H1 (cell line): ENCODE results near the gene MEDAG. TPM values are rescaled to one million over a fixed set of nuclear protein-coding genes. Genes with fewer than 3 reads are reported as not detected.

Source experiments
- CTCF ChIA-PET: fragments of 300-600 bp; sonication (Branson Sonifier 250); formaldehyde crosslinking; loops from one replicate; lab custom pipeline; 2021; ENCODE audit not compliant: partially characterized antibody; lab: Charles Lee
- POLR2A ChIA-PET: fragments of 300-600 bp; sonication (Branson Sonifier 250); formaldehyde crosslinking; loops from one replicate; lab custom pipeline; 2021; ENCODE audit warnings: inconsistent platforms; ENCODE audit not compliant: partially characterized antibody; lab: Charles Lee
- DNase-seq, 2 experiments: peaks; one replicate each; pipeline versions ENCODE4 v3.0.0 to v3.0.0-alpha.2; 2010 to 2022; ENCODE audit warnings: low spot score in 2 of 2, low read depth in 1 of 2, mixed read lengths in 1 of 2
- FAIRE-seq: peaks from 2 replicates; lab custom pipeline; 2011; peaks lifted over from hg19 to GRCh38; lab: Jason Lieb, UNC
- H2AFZ ChIP-seq: 2 replicates; pipeline ENCODE4 v1.8.1; 2012; ENCODE audit warnings: low read length, inconsistent platforms
- H2AK5ac ChIP-seq: 2 replicates; pipeline ENCODE4 v1.6.1; 2013; ENCODE audit warnings: low read depth, low read length
- H2BK120ac ChIP-seq: replicated peaks from 2 replicates; pipeline ENCODE3; 2013; ENCODE audit warnings: low read depth, low read length, inconsistent platforms
- H2BK12ac ChIP-seq: 2 replicates; pipeline ENCODE4 v1.6.1; 2013; ENCODE audit warnings: low read depth, low read length
- H2BK15ac ChIP-seq: 2 replicates; pipeline ENCODE4 v1.6.1; 2013; ENCODE audit warnings: low read length
- H2BK20ac ChIP-seq: 2 replicates; pipeline ENCODE4 v1.6.1; 2013; ENCODE audit warnings: low read length
- H2BK5ac ChIP-seq: 2 replicates; pipeline ENCODE4 v1.6.1; 2013; ENCODE audit warnings: low read depth, low read length
- H3K14ac ChIP-seq: 2 replicates; pipeline ENCODE4 v1.6.1; 2013; ENCODE audit warnings: inconsistent platforms; ENCODE audit not compliant: insufficient read length
- H3K18ac ChIP-seq: 2 replicates; pipeline ENCODE4 v1.6.1; 2013; ENCODE audit warnings: low read length; ENCODE audit errors: extremely low read depth
- H3K23ac ChIP-seq: 2 replicates; pipeline ENCODE4 v1.6.1; 2013; ENCODE audit warnings: inconsistent platforms; ENCODE audit not compliant: insufficient read length
- H3K23me2 ChIP-seq: 2 replicates; pipeline ENCODE4 v1.6.1; 2013; ENCODE audit warnings: low read depth, low read length
- H3K27ac ChIP-seq: 2 replicates; pipeline ENCODE4 v1.6.1; 2011; ENCODE audit warnings: low read depth, low read length, inconsistent platforms
- H3K27me3 ChIP-seq, 4 experiments: replicated peaks in 1 of 4; 1 replicate in 1 of 4; 2 replicates in 3 of 4; pipeline versions ENCODE4 v1.6.1 to v1.8.1; 2011 to 2013; ENCODE audit warnings: low read length in 3 of 4, mild to moderate bottlenecking in 3 of 4, inconsistent platforms in 2 of 4, mixed read lengths in 2 of 4, moderate library complexity in 1 of 4; ENCODE audit not compliant: control insufficient read depth in 3 of 4, insufficient read depth in 3 of 4; ENCODE audit errors: extremely low read depth in 1 of 4
- H3K36me3 ChIP-seq, 4 experiments: 2 replicates each; pipeline versions ENCODE4 v1.6.1 to v1.8.1; 2011 to 2013; ENCODE audit warnings: mild to moderate bottlenecking in 4 of 4, low read length in 3 of 4, moderate library complexity in 2 of 4, control low read depth in 1 of 4, inconsistent platforms in 1 of 4; ENCODE audit not compliant: insufficient read depth in 4 of 4, control insufficient read depth in 2 of 4
- H3K4ac ChIP-seq: replicated peaks from 2 replicates; pipeline ENCODE3; 2013; ENCODE audit warnings: low read length, low read depth, mixed read lengths, inconsistent platforms; ENCODE audit not compliant: insufficient read length
- H3K4me1 ChIP-seq, 4 experiments: replicated peaks in 1 of 4; 1 replicate in 1 of 4; 2 replicates in 3 of 4; pipeline versions ENCODE4 v1.6.1 to v1.8.1; 2011 to 2013; ENCODE audit warnings: low read length in 3 of 4, inconsistent platforms in 2 of 4, mixed read lengths in 1 of 4; ENCODE audit not compliant: insufficient read depth in 4 of 4, control insufficient read depth in 3 of 4
- H3K4me2 ChIP-seq, 2 experiments: 2 replicates each; pipeline versions ENCODE4 v1.6.1 to v1.8.1; 2011 to 2013; ENCODE audit warnings: low read depth in 2 of 2, low read length in 2 of 2, control low read depth in 1 of 2, inconsistent platforms in 1 of 2, mild to moderate bottlenecking in 1 of 2; ENCODE audit not compliant: insufficient read depth in 1 of 2
- H3K4me3 ChIP-seq, 4 experiments: fragments of 200-600, 300-600 bp in 1 of 4; sonication (generic), shearing (Covaris generic), sonication (Bioruptor Twin) in 1 of 4; 2 replicates each; pipeline versions ENCODE4 v1.5.1 to v1.8.1; 2011 to 2016; ENCODE audit warnings: low read length in 4 of 4, low read depth in 3 of 4, control low read depth in 2 of 4, inconsistent platforms in 2 of 4, mild to moderate bottlenecking in 2 of 4, mixed read lengths in 1 of 4, moderate library complexity in 1 of 4; ENCODE audit not compliant: insufficient read depth in 2 of 4; ENCODE audit errors: extremely low read depth in 1 of 4
- H3K56ac ChIP-seq: replicated peaks from 2 replicates; pipeline ENCODE3; 2013; ENCODE audit warnings: low read depth, mild to moderate bottlenecking, mixed read lengths, low read length, inconsistent platforms; ENCODE audit not compliant: insufficient read length
- H3K79me1 ChIP-seq: 2 replicates; pipeline ENCODE4 v1.6.1; 2013; ENCODE audit warnings: low read depth, low read length, control low read depth
- H3K79me2 ChIP-seq, 2 experiments: 2 replicates each; pipeline versions ENCODE4 v1.6.1 to v1.8.1; 2012 to 2013; ENCODE audit warnings: low read length in 2 of 2, mild to moderate bottlenecking in 2 of 2, inconsistent platforms in 1 of 2; ENCODE audit not compliant: insufficient read depth in 2 of 2, control insufficient read depth in 1 of 2
- H3K9ac ChIP-seq, 4 experiments: replicated peaks in 1 of 4; 1 replicate in 1 of 4; 2 replicates in 3 of 4; pipeline versions ENCODE4 v1.6.1 to v1.8.1; 2011 to 2013; ENCODE audit warnings: low read depth in 3 of 4, low read length in 3 of 4, control low read depth in 2 of 4, mild to moderate bottlenecking in 2 of 4, moderate library complexity in 2 of 4, inconsistent platforms in 1 of 4; ENCODE audit errors: extremely low read depth in 1 of 4
- H3K9me3 ChIP-seq, 2 experiments: 2 replicates each; pipeline versions ENCODE4 v1.6.1 to v1.8.1; 2012 to 2013; ENCODE audit warnings: mild to moderate bottlenecking in 2 of 2, moderate library complexity in 2 of 2, control low read depth in 1 of 2, inconsistent platforms in 1 of 2, low read depth in 1 of 2, low read length in 1 of 2, mixed read lengths in 1 of 2; ENCODE audit not compliant: insufficient read depth in 2 of 2
- H4K20me1 ChIP-seq, 2 experiments: replicated peaks in 1 of 2; 2 replicates each; pipeline versions ENCODE3 to v1.8.1; 2011 to 2013; ENCODE audit warnings: inconsistent platforms in 2 of 2, low read length in 2 of 2, mild to moderate bottlenecking in 1 of 2; ENCODE audit not compliant: insufficient read depth in 2 of 2, control insufficient read depth in 1 of 2
- H4K5ac ChIP-seq: 2 replicates; pipeline ENCODE4 v1.6.1; 2013; ENCODE audit warnings: low read length, low read depth, mixed read lengths, inconsistent platforms; ENCODE audit not compliant: insufficient read length
- H4K8ac ChIP-seq: 2 replicates; pipeline ENCODE4 v1.8.0; 2013; ENCODE audit warnings: mild to moderate bottlenecking, moderate library complexity, low read length, inconsistent platforms; ENCODE audit not compliant: insufficient read depth; ENCODE audit errors: extremely low read depth
- H4K91ac ChIP-seq: replicated peaks from 2 replicates; pipeline ENCODE3; 2013; ENCODE audit warnings: low read length, mixed read lengths, inconsistent platforms; ENCODE audit not compliant: insufficient read length
- ATF2 ChIP-seq: IDR thresholded peaks from 2 replicates; pipeline ENCODE4 v1.6.1; 2012; ENCODE audit warnings: low read length, inconsistent platforms
- BRCA1 ChIP-seq: IDR thresholded peaks from 2 replicates; pipeline ENCODE4 v1.6.1; 2012; ENCODE audit warnings: low read depth, low read length, improper control_type of control experiment
- CHD2 ChIP-seq: IDR thresholded peaks from 2 replicates; pipeline ENCODE4 v1.6.1; 2012; ENCODE audit warnings: low read length, improper control_type of control experiment
- HDAC6 ChIP-seq: IDR thresholded peaks from one replicate; pipeline ENCODE4 v1.7.1; 2012; ENCODE audit warnings: low read depth, mild to moderate bottlenecking, inconsistent platforms, low read length, moderate library complexity
- SAP30 ChIP-seq: fragments of 300-600 bp; sonication (generic); IDR thresholded peaks from 2 replicates; pipeline ENCODE4 v1.7.1; 2012; ENCODE audit warnings: low read length, moderate library complexity, mild to moderate bottlenecking, inconsistent platforms; ENCODE audit not compliant: insufficient read depth, insufficient replicate concordance
- SP2 ChIP-seq: IDR thresholded peaks from 2 replicates; pipeline ENCODE4 v1.6.1; 2012; ENCODE audit warnings: mild to moderate bottlenecking, low read length, inconsistent platforms
- SUZ12 ChIP-seq: fragments of 200-600 bp; sonication (generic); IDR thresholded peaks from 2 replicates; pipeline ENCODE4 v1.6.1; 2012; ENCODE audit warnings: mild to moderate bottlenecking, inconsistent platforms, low read length, moderate library complexity, mixed read lengths
- TAF7 ChIP-seq: optimal IDR thresholded peaks from 2 replicates; pipeline ENCODE3; 2011; ENCODE audit warnings: low read depth, mild to moderate bottlenecking, inconsistent platforms, low read length, moderate library complexity, borderline replicate concordance
- WGBS, 2 experiments: shearing (Covaris generic) in 1 of 2; methylation state at CpG; one replicate each; pipeline versions ENCODE4 v1.1.6 to v1.1.7; 2013 to 2015; ENCODE audit warnings: low lambda C conversion rate in 2 of 2, mixed read lengths in 2 of 2, inconsistent platforms in 1 of 2, low coverage in 1 of 2, missing lambda C conversion rate in 1 of 2; ENCODE audit not compliant: insufficient replicate concordance in 2 of 2, insufficient coverage in 1 of 2, insufficient read length in 1 of 2; ENCODE audit errors: extremely low coverage in 1 of 2, missing lambda C conversion rate in 1 of 2; 5-methylcytosine and 5-hydroxymethylcytosine counted together
- polyA plus RNA-seq, 7 experiments: library from polyadenylated mRNA; depleted of rRNA in 3 of 7; stranded (reverse) in 5 of 7; unstranded in 2 of 7; fragments of >200 nt in 5 of 7; fragments of 200-250 nt in 2 of 7; gene quantifications; 1 replicate in 5 of 7; 2 replicates in 1 of 7; 4 replicates in 1 of 7; pipeline versions ENCODE4 v1.2.1 to v1.2.3, GENCODE V29; 2011 to 2013; ENCODE audit warnings: missing spikeins in 2 of 7, mixed read lengths in 2 of 7
- total RNA-seq: library from RNA; stranded (reverse); fragmentation: NEBNext Ultra II Directional; extraction: Animal tissue kit (Norgen Biotek cat#: 25700); gene quantifications from 2 replicates; pipeline ENCODE4 v1.2.1, GENCODE V29; 2021

Gene MEDAG
- total and polyA plus RNA-seq, 2 of the 8 experiments (the other 6 are each of a cell fraction or from before 2014, with no cell fraction given) = 2.1 to 3.1 TPM

- Histone ChIP-seq H3K4me3 (no peak overlapping the region), H3K79me1 (no peaks in the 10 kb centered on the region), H3K18ac (no peak overlapping the region), H3K9ac (no peak overlapping the region), H4K8ac (no peak overlapping the region), H4K20me1 (no peaks in the 10 kb centered on the region), H3K27me3 (no peaks in the 10 kb centered on the region), H3K4me2 (no peak overlapping the region), H2BK5ac (no peak overlapping the region), H3K14ac (no peak overlapping the region), H3K23ac (no peak overlapping the region), H2BK15ac (no peak overlapping the region), H3K36me3 (no peaks in the 10 kb centered on the region), H3K4ac (no peak overlapping the region), H3K27ac (no peak overlapping the region), H3K4me1 (no peaks in the 10 kb centered on the region), H3K9me3 (no peaks in the 10 kb centered on the region), H2AFZ (no peak overlapping the region), H3K23me2 (no peaks in the 10 kb centered on the region), H2AK5ac (no peak overlapping the region), H2BK12ac (no peak overlapping the region), H3K56ac (no peak overlapping the region), H3K79me2 (no peaks in the 10 kb centered on the region), H2BK20ac (no peak overlapping the region), H4K5ac (no peak overlapping the region), H2BK120ac (no peak overlapping the region), H4K91ac (no peak overlapping the region)
- ChIA-PET POLR2A (no interaction called here), CTCF (interaction anchor here (1.7 to 1.9 kb wide), 2 partner anchors 9 to 39 kb away, joined by 4 read pairs; no protein-coding TSS in a partner anchor)
- FAIRE-seq = no peak
- 16% methylated on average over 1 of the region's 1 CpG; no CpG with 5 or more reads in 1 of the 2 experiments for WGBS, 2 experiments
- no peak for DNase-seq
- TF ChIP-seq BRCA1 (no peak), ATF2 (no peak), SUZ12 (no peak), TAF7 (no peak), CHD2 (no peak), SP2 (no peak), SAP30 (no peak), HDAC6 (no peak)
These were observed 66.9 kb downstream of the MEDAG start for GRCh38 chr13:30972888-30973377.
